Measurements from ENCODE around the gene FAM133A. TPM values are rescaled to one million over a fixed set of nuclear protein-coding genes. Genes with fewer than 3 reads are reported as not detected.
A peak's percentile ranks its signal among the peaks of the same experiment; 100 is the strongest.

The FAM133A gene
- polyA plus RNA-seq (ENCODE audit: insufficient read length in 4 of 4): under 1 TPM; 0.05 to 0.24 (median 0.10) TPM

GRCh38 chrX:93673869-93674271 is at the start of gene FAM133A:
Gene FAM133A (plus strand): TSS chrX:93674206. CDS start chrX:93709420, 35,214 bp downstream.
- DNase-seq (ENCODE audit: low read depth in 4 of 4, low spot score in 2 of 4): peak in 2 of 4 donors; percentile 6 to 43

DNA sequence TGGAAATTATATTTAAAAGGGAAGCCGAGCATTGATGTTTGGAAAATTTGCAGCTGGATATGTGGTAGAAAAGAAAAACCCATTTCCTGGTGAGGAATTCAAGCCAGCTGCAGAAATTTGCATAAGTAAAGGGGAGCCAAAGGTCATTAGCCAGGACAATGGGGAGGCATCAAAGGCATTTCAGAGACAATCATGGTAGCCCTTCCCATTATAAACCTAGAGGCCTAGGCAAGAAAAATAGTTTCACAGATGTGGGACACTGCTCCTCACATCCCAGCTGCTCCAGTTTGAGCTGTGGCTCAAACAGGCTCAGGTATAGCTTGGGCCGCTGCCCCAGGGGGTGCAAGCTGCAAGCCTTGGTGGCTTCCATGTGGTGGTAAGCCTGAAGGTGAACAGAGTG is 36.4 kb upstream of the FAM133A start:
- no peak for DNase-seq (ENCODE audit: low read depth in 4 of 4, low spot score in 2 of 4)

- no peak for DNase-seq (ENCODE audit: low read depth in 4 of 4, low spot score in 2 of 4)
Measured at GRCh38 chrX:93649381-93649780, 24.6 kb upstream of the FAM133A start.

- no peak for DNase-seq (ENCODE audit: low read depth in 4 of 4, low spot score in 2 of 4)
Measured at GRCh38 chrX:93660575-93660974, 13.4 kb upstream of the FAM133A start.

DNA sequence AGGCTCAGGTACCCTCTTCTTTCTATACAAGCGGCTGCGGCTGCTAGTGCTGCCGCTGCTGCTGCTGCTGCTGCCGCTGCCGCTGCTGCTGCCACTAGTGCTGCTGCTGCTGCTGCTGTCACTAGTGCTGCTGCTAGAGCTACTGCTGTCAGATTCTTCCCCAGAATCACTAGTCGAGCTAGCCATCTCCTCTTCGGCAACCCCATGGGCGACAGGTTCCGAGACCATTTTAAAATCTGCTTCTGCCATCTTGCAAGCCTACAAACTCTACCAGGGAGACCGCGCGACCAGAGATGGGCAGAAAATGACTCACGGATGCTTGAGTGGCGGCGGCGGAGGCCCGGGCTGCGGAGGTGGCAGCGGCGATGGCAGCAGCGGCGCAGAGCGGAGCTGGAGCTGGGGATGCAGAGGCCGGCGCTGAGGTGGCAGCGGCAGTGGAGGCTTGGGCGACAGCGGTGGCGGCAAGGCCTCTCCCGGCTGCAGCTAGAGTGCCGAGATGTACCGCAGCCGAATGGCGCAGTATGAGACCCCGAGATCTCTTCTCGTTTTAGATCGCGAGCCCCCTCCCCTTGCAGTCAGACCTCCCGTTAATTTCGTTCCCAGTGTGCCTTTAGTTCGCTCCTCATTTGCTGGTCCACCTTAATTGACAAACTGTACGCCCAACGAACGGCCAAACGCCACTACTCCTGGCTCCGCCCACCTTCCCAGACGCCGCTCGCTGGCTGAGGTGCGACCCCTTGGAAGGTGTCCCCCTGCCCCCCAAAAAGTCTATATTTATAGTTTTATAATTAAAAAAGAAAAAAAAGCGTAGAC is 744 bp upstream of the FAM133A start, which contains the start of gene NAP1L3:
Gene NAP1L3, minus strand, starts transcription at position 523 of the 813 bp plus-strand sequence. Its CDS starts 274 bp downstream, at position 249.
- peak; percentile 52 to 69 (median 54) for DNase-seq (ENCODE audit: low read depth in 4 of 4, low spot score in 2 of 4)

DNA sequence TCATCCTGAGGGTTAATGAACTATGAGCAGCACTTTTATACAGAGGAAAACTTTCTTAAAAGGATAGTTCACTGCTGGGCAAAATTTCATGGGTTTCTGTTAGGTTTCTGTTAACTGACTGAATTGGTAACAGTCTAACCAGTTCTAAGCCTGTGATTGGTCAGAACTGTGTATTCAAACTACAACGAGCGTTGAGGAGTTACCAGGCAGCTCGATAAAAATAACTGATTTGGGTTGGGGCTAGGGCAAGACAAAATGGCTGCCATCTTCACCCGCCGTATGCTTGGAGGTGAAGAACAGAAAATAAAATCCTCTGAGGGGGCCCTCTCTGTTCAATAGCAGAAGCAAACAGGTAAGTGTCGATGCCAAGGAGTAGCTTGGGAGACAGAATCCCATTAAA is 22.0 kb downstream of the FAM133A start:
- no peak for DNase-seq (ENCODE audit: low read depth in 4 of 4, low spot score in 2 of 4)

DNA sequence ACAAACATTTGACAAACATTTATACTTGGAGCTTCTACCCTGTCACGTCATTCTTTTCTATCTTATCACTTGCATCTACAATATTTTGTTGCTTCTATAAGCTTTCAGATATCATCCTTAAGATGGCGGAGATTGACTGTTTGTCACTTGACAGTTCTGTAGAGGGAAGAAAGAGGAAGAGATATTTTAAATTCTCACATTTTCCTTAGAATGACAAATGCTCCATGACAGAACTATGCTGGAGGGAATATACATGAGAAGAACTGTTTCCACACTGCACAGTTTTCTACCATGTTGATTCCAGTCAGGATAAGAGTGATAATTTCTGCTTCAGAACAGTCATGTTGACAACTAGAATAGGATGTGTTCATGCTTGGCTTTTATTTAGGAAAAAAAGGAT is 29.7 kb downstream of the FAM133A start:
- no peak for DNase-seq (ENCODE audit: low read depth in 4 of 4, low spot score in 2 of 4)

DNA sequence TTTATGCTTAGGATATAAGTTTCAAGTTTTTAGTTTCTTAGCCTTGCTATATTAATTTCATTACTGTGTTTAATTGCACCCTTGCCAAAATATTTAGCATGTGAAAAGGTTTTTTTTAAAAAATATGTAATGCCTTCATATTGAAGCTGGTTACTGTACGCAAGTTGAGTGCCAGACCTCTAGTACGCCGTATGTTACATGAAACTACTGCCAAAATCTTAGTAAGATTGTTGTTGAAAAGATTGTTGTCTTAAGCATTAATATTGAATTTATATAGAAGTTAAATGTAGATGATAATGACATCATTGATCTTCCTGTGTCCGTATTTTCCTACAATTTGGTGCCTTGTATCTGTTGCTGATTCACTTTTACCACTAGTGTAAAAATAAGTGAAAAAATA is 37.1 kb downstream of the FAM133A start:
- DNase-seq (ENCODE audit: low read depth in 4 of 4, low spot score in 2 of 4): no peak

DNA sequence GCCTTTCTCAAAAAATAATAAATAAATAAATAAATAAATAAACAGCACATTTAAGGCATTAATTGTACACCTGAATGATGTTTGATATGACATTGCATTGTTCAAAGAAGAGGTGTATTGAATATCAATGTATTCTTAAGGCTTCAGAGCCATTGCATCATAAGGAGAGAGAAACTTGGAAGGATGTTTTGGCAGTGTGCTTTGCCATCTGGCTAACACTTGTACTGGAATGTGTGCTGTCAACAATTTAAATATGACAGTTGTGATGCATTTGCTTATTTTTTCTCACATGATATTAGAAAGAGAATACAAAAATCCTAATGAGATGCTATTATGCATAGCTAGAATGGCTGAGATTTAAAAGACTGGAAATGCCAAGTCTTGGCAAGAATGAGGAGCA is 67.8 kb downstream of the FAM133A start:
- no peak for DNase-seq (ENCODE audit: low read depth in 4 of 4, low spot score in 2 of 4)

DNA sequence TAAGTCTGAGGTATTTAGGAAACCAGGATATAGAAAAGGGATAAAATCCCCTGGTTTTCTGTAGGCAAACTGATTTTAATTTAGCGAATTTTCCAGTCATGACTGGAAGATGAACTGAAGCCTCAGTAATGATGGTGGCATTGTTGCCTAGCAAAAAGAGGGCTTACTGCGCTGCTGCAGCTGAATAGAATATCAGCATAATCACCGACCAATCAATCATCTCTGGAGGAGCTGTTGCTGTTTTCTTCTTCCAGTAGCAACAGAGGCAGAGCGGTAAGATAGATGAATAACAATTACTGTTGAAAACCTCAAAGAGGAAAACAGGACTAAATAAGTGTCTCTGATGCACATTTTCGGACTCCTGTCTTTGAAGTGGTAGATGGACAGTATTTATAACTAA is 86.2 kb downstream of the FAM133A start:
- no peak for DNase-seq (ENCODE audit: low read depth in 4 of 4, low spot score in 2 of 4)

Other genes with a start within 250 kb of the FAM133A start
- gene NAP1L3, start 628 bp upstream of the FAM133A start, polyA plus RNA-seq (ENCODE audit: insufficient read length in 4 of 4): 10 to 100 TPM; 11.8 to 16.1 (median 13.7) TPM

All from left renal cortex interstitium (tissue), 4 donors.